GM18861 (cell line): ENCODE measurements around the gene CCDC85C.
"Not testable (repeated sequence)": the region's sequence is repeated elsewhere in the genome, so short reads cannot be mapped to it uniquely, and the experiment has no call there.

Source experiments
- ATAC-seq: cut with Tn5 transposase; IDR thresholded peaks from one replicate; pipeline ENCODE4 v1.9.1; 2021; ENCODE audit not compliant: unreplicated experiment

The CCDC85C gene

GRCh38 chr14:99603471-99604277 lies at the start of gene CCDC85C:
Gene CCDC85C, minus strand, starts transcription at chr14:99604207. Its CDS starts 248 bp downstream, at chr14:99603959.
- ATAC-seq: no peak

GRCh38 chr14:99651953-99652746 lies 48.1 kb upstream of the CCDC85C start:
- no peak for ATAC-seq

GRCh38 chr14:99650189-99650588 lies 46.2 kb upstream of the CCDC85C start:
- ATAC-seq: no peak

GRCh38 chr14:99649643-99650042 lies 45.6 kb upstream of the CCDC85C start:
- no peak for ATAC-seq

- ATAC-seq: no peak
Measured at GRCh38 chr14:99649219-99649618, 45.2 kb upstream of the CCDC85C start.

GRCh38 chr14:99648027-99648784 lies 44.2 kb upstream of the CCDC85C start:
- ATAC-seq: no peak

GRCh38 chr14:99647411-99647810 lies 43.4 kb upstream of the CCDC85C start:
- no peak for ATAC-seq

- no peak for ATAC-seq
Measured at GRCh38 chr14:99645545-99646505, 41.8 kb upstream of the CCDC85C start.

GRCh38 chr14:99644723-99645544 lies 40.9 kb upstream of the CCDC85C start, which contains the start of gene HHIPL1:
Gene HHIPL1, plus strand, starts transcription at chr14:99645129. Its CDS starts 79 bp downstream, at chr14:99645208.
- no peak for ATAC-seq

GRCh38 chr14:99644035-99644587 lies 40.1 kb upstream of the CCDC85C start:
- no peak for ATAC-seq

- ATAC-seq: no peak
Measured at GRCh38 chr14:99643343-99643742, 39.3 kb upstream of the CCDC85C start.

- ATAC-seq: not testable (repeated sequence)
Measured at GRCh38 chr14:99642771-99643170, 38.8 kb upstream of the CCDC85C start.

GRCh38 chr14:99637624-99638023 lies 33.6 kb upstream of the CCDC85C start:
- no peak for ATAC-seq

GRCh38 chr14:99636487-99636886 lies 32.5 kb upstream of the CCDC85C start:
- no peak for ATAC-seq

- no peak for ATAC-seq
Measured at GRCh38 chr14:99635116-99635515, 31.1 kb upstream of the CCDC85C start.

- no peak for ATAC-seq
Measured at GRCh38 chr14:99634443-99634842, 30.4 kb upstream of the CCDC85C start.

- no peak for ATAC-seq
Measured at GRCh38 chr14:99633918-99634317, 29.9 kb upstream of the CCDC85C start.

GRCh38 chr14:99633141-99633540 lies 29.1 kb upstream of the CCDC85C start:
- ATAC-seq: no peak
